ENCODE results near the gene PLCB4.

PLCB4 gene

DNA sequence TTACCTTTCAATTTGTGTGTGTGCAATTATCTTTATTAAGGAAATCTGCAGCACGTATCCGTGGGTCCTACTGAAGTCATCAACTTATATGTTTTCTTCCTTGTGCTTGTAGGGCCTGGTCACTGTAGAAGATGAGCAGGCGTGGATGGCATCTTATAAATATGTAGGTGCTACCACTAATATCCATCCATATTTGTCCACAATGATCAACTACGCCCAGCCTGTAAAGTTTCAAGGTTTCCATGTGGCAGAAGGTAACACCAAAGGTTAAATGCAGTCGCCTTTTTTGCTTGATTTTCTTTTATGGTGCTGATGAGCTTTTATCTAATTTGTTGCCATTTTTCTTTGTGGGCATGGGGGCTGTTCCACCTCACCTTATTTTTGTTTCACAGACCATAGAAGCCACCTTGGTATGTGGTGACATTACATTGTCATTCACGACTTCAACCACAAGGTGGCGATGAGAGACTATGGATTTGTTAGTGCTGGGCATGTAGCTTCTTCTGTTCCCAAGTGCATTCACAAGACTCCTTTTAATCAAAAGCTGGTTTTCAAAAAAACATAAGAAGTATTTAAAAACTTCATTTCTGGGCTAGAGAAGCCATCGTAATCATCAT is 339.0 kb downstream of the PLCB4 start:
- TF ChIP-seq, protein P1, sequence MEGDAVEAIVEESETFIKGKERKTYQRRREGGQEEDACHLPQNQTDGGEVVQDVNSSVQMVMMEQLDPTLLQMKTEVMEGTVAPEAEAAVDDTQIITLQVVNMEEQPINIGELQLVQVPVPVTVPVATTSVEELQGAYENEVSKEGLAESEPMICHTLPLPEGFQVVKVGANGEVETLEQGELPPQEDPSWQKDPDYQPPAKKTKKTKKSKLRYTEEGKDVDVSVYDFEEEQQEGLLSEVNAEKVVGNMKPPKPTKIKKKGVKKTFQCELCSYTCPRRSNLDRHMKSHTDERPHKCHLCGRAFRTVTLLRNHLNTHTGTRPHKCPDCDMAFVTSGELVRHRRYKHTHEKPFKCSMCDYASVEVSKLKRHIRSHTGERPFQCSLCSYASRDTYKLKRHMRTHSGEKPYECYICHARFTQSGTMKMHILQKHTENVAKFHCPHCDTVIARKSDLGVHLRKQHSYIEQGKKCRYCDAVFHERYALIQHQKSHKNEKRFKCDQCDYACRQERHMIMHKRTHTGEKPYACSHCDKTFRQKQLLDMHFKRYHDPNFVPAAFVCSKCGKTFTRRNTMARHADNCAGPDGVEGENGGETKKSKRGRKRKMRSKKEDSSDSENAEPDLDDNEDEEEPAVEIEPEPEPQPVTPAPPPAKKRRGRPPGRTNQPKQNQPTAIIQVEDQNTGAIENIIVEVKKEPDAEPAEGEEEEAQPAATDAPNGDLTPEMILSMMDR (IDR thresholded peaks at IDR 0.05; ENCODE audit: low read length, missing control alignments), result peak; percentile 81
- no peak overlapping the region for H3K4me3 ChIP-seq (replicated peaks; ENCODE audit: low read depth, low read length)
- DNase-seq (ENCODE audit: low read depth), result peak; percentile 83

DNA sequence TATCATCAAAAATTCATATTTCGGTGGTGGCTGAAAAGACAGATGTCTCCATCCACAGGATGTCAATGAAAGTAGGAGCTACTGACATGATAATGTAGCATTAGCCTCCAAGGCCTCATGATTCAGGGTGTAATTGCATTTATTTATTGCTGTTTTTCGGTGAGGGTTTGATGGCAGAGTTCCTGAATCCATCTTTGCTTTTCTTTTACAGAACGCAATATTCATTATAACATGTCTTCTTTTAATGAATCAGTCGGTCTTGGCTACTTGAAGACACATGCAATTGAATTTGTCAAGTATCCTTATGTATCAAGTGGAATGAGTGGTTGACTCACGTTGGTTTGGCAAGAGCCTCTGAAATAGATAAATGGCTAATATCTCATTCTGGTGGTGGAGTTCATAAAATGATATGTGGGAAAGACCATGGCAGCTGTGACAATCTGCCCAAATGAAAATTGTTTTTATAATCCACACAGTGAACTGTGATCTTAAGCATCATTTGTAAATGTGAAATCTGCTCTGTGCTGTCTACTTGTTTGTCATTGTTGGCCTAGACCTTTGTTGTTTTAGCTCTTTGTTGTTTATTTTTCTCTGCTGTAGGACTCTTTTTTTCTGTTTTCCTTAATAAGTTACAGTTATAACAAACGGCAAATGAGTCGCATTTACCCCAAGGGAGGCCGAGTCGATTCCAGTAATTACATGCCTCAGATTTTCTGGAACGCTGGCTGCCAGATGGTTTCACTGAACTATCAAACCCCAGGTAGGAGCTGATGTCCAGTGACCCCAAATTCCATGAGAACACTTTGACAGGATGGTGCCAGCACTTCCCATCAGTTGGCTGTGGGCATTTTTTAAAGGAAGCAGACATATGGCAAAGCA is 339.8 kb downstream of the PLCB4 start:
- peak; percentile 25 for DNase-seq (ENCODE audit: low read depth)
- H3K4me3 ChIP-seq (replicated peaks; ENCODE audit: low read depth, low read length), result no peak overlapping the region

DNA sequence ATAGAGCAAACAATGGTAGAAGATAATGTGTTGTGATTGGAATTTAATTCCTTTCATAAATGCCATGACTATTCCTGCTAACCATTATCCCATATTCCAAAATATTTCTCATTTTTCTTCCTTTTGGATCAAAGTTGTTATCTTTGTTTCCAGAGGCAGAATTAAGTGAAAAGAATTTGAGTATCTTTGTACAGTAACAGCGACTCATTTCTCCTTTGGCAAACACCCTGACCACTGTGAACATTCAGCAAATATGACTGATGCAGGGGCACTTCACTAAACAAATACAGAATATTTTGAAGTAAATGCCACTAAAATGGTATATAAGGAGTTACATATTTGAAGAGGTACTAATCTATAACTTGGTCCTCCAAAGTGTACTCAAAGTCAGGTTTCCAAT is 340.5 kb downstream of the PLCB4 start:
- H3K4me3 ChIP-seq (replicated peaks; ENCODE audit: low read depth, low read length), result no peak overlapping the region
- TF ChIP-seq, protein P1 (IDR thresholded peaks at IDR 0.05; ENCODE audit: low read length, missing control alignments), result no peak
- DNase-seq (ENCODE audit: low read depth), result peak; percentile 11

More for the DNA sequence above, 339.8 kb downstream of the PLCB4 start:
- TF ChIP-seq, protein P1 (IDR thresholded peaks at IDR 0.05; ENCODE audit: low read length, missing control alignments), result no peak

DNA sequence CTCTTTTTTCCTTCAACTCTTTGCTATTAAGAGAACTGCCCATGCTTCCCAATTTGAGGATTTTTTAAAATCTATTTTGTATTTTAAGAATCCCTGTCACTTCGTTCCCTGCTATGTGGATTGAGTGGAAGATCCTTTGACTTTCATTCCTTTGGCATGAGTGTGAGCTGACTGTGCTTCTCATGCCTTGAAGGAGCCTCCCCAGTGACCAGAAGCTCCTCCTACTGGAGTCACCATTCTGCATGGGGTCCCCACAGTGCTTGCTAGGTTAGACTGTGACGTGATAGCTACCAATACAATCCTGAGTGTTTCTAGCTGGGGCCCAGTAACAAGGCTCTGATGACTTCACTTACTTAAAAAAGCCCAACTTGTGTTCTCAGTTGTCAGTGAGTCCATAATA is 341.1 kb downstream of the PLCB4 start:
- no peak overlapping the region for H3K4me3 ChIP-seq (replicated peaks; ENCODE audit: low read depth, low read length)
- TF ChIP-seq, protein P1 (IDR thresholded peaks at IDR 0.05; ENCODE audit: low read length, missing control alignments), result no peak
- peak; percentile 48 for DNase-seq (ENCODE audit: low read depth)

DNA sequence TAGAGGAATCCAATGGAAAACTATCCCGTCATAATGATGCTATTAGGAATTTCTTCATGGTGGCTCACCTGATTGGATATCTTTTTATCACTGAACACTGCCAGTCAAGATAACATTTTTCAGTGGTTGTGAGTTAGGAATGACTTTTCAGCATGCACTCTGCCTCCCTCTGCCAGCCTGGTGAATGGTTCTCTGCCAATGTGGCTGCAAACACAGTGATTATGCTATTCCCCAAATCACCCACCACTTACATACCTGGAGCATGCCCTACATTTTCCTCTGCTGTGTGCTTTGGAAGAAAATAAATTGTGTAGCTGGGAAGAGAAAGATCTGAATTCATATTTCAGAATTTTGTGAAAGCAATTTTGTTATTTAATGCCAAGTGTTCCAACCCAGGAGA is 342.9 kb downstream of the PLCB4 start:
- H3K4me3 ChIP-seq (replicated peaks; ENCODE audit: low read depth, low read length), result no peak overlapping the region
- no peak for DNase-seq (ENCODE audit: low read depth)
- TF ChIP-seq, protein P1 (IDR thresholded peaks at IDR 0.05; ENCODE audit: low read length, missing control alignments), result no peak

DNA sequence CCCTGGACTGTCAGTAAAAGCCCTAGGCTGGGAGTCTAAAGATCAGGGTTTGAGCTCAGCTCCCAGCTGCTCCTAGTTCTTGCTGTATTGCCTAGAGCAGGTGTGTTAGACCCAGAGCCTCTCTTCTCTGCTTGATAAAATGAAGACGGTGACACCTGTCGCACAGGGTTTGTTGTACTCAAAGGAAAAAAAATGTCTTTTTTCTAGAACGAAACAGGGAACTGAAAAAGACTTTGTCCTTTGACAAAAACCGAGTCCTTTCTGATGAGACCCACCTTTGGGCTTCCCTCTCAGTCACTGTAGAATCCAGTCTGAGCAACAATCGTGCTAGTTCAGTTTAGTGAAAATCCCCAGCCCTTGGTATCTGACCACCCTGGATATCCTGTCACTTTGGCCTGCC is 343.4 kb downstream of the PLCB4 start:
- no peak overlapping the region for H3K4me3 ChIP-seq (replicated peaks; ENCODE audit: low read depth, low read length)
- TF ChIP-seq, protein P1 (IDR thresholded peaks at IDR 0.05; ENCODE audit: low read length, missing control alignments), result no peak
- DNase-seq (ENCODE audit: low read depth), result no peak

Data from fibroblast of pulmonary artery (primary cell).